OCI-LY1 (cell line): ENCODE results near the gene DNAH7.

Source experiments
- H2AFZ ChIP-seq: fragments of 200-600 bp; sonication (generic), shearing (Covaris generic); 2 replicates; pipeline ENCODE4 v1.6.0; 2014; ENCODE audit warnings: antibody characterized with exemption, mild to moderate bottlenecking, low read length
- H3F3A ChIP-seq: fragments of 200-600 bp; sonication (generic), shearing (Covaris generic); 2 replicates; pipeline ENCODE4 v1.6.0; 2014; ENCODE audit warnings: mild to moderate bottlenecking, antibody characterized with exemption, low read length, moderate library complexity; ENCODE audit not compliant: insufficient read depth
- H3K27ac ChIP-seq: fragments of 200-600 bp; sonication (generic); 2 replicates; pipeline ENCODE4 v1.5.1; 2014; ENCODE audit warnings: low read length, mixed run types, mild to moderate bottlenecking, low read depth; ENCODE audit not compliant: poor library complexity, severe bottlenecking
- H3K27me3 ChIP-seq: fragments of 200-600 bp; sonication (generic); 2 replicates; pipeline ENCODE4 v1.6.0; 2014; ENCODE audit warnings: antibody characterized with exemption, mild to moderate bottlenecking, low read length, moderate library complexity; ENCODE audit not compliant: insufficient read depth
- H3K36me3 ChIP-seq: fragments of 200-600 bp; sonication (generic); 2 replicates; pipeline ENCODE4 v1.6.1; 2014; ENCODE audit warnings: mild to moderate bottlenecking, antibody characterized with exemption, low read length, moderate library complexity, mixed read lengths; ENCODE audit not compliant: insufficient read depth
- H3K4me1 ChIP-seq: fragments of 200-600 bp; sonication (generic); 2 replicates; pipeline ENCODE4 v1.5.1; 2014; ENCODE audit warnings: mild to moderate bottlenecking, low read length, moderate library complexity; ENCODE audit not compliant: insufficient read depth, severe bottlenecking
- H3K4me2 ChIP-seq: fragments of 200-600 bp; sonication (generic), shearing (Covaris generic); 2 replicates; pipeline ENCODE4 v1.6.1; 2014; ENCODE audit warnings: low read length
- H3K4me3 ChIP-seq: fragments of 200-600 bp; sonication (generic); 2 replicates; pipeline ENCODE4 v1.5.1; 2014; ENCODE audit warnings: low read length, low read depth, mild to moderate bottlenecking, mixed read lengths; ENCODE audit not compliant: poor library complexity, severe bottlenecking
- H3K79me2 ChIP-seq: fragments of 200-600 bp; shearing (Covaris generic); 2 replicates; pipeline ENCODE4 v1.6.1; 2016; ENCODE audit warnings: mixed run types, low read length, mixed read lengths; ENCODE audit not compliant: insufficient read depth
- H3K9ac ChIP-seq: fragments of 200-600 bp; sonication (generic), shearing (Covaris generic); 2 replicates; pipeline ENCODE4 v1.6.1; 2014; ENCODE audit warnings: mild to moderate bottlenecking, low read length, mixed read lengths
- H3K9me2 ChIP-seq: fragments of 200-600 bp; sonication (generic), shearing (Covaris generic); 2 replicates; pipeline ENCODE4 v1.6.1; 2014; ENCODE audit warnings: low read depth, mild to moderate bottlenecking, low read length, mixed read lengths
- H3K9me3 ChIP-seq: fragments of 200-600 bp; shearing (Covaris generic); 2 replicates; pipeline ENCODE4 v1.6.1; 2014; ENCODE audit warnings: low read length, mixed read lengths
- H4K20me1 ChIP-seq: fragments of 200-600 bp; sonication (generic), shearing (Covaris generic); 2 replicates; pipeline ENCODE4 v1.6.0; 2016; ENCODE audit warnings: mild to moderate bottlenecking, low read length; ENCODE audit not compliant: insufficient read depth
- CTCF ChIP-seq: fragments of 200-600 bp; sonication (generic), shearing (Covaris generic); IDR thresholded peaks from 2 replicates; pipeline ENCODE4 v1.5.1; 2017; ENCODE audit warnings: mild to moderate bottlenecking, antibody characterized with exemption, low read length, moderate library complexity, mixed read lengths
- EZH2 ChIP-seq: fragments of 200-600 bp; sonication (generic), shearing (Covaris generic); IDR thresholded peaks from 2 replicates; pipeline ENCODE4 v1.8.0; 2017; ENCODE audit warnings: borderline replicate concordance, mixed run types, mild to moderate bottlenecking, antibody characterized with exemption, low read length, moderate library complexity, mixed read lengths

DNAH7 gene

DNA sequence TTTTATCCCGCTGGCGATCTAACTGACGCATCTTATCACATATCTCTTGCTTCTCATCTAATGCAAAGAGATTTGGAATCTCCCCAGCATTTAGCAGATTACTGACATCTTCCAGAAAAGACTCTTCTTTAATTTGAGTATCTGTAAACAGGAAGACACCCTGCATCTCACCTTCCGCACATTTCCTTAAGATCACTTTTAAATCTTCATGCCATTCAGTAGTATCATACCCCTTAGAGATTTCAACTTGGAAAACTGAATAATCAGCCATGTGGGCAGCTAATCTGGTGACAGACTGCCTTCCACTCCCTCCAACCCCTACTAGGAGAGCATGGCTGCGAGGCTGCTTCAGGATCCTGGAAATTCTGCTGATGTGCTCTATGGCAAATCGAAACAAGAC lies 204.3 kb downstream of the DNAH7 start:
- TF ChIP-seq CTCF (no peak), EZH2 (no peak)
- H3F3A ChIP-seq = no peaks in the 10 kb centered on the region
- no peaks in the 10 kb centered on the region for H3K4me1 ChIP-seq
- no peaks in the 10 kb centered on the region for H3K27me3 ChIP-seq
- no peak overlapping the region for H3K4me3 ChIP-seq
- H3K36me3 ChIP-seq = no peaks in the 10 kb centered on the region
- H3K27ac ChIP-seq = no peak overlapping the region
- no peaks in the 10 kb centered on the region for H4K20me1 ChIP-seq
- H3K79me2 ChIP-seq = no peaks in the 10 kb centered on the region
- H3K4me2 ChIP-seq = no peak overlapping the region
- no peaks in the 10 kb centered on the region for H3K9me3 ChIP-seq
- H3K9me2 ChIP-seq = no peaks in the 10 kb centered on the region
- no peak overlapping the region for H2AFZ ChIP-seq
- H3K9ac ChIP-seq = no peak overlapping the region

GRCh38 chr2:195863564-195863963 lies 205.1 kb downstream of the DNAH7 start:
- no peaks in the 10 kb centered on the region for H3K36me3 ChIP-seq
- H3K9ac ChIP-seq = no peak overlapping the region
- TF ChIP-seq EZH2 = no peak
- no peak for TF ChIP-seq CTCF
- H3K79me2 ChIP-seq = no peaks in the 10 kb centered on the region
- no peak overlapping the region for H3K4me2 ChIP-seq
- H2AFZ ChIP-seq = no peak overlapping the region
- no peaks in the 10 kb centered on the region for H3K27me3 ChIP-seq
- no peaks in the 10 kb centered on the region for H3K4me1 ChIP-seq
- H3K9me3 ChIP-seq = no peaks in the 10 kb centered on the region
- H3K9me2 ChIP-seq = no peaks in the 10 kb centered on the region
- no peaks in the 10 kb centered on the region for H4K20me1 ChIP-seq
- H3F3A ChIP-seq = no peaks in the 10 kb centered on the region
- no peak overlapping the region for H3K27ac ChIP-seq
- no peak overlapping the region for H3K4me3 ChIP-seq

- H3K9me2 ChIP-seq = no peaks in the 10 kb centered on the region
- H3K27ac ChIP-seq = no peak overlapping the region
- H3K79me2 ChIP-seq = no peaks in the 10 kb centered on the region
- no peak overlapping the region for H3K4me3 ChIP-seq
- no peak overlapping the region for H3K4me2 ChIP-seq
- no peaks in the 10 kb centered on the region for H3K36me3 ChIP-seq
- H3K9ac ChIP-seq = no peak overlapping the region
- TF ChIP-seq CTCF (no peak), EZH2 (no peak)
- H4K20me1 ChIP-seq = no peaks in the 10 kb centered on the region
- H2AFZ ChIP-seq = no peak overlapping the region
- no peaks in the 10 kb centered on the region for H3K9me3 ChIP-seq
- no peaks in the 10 kb centered on the region for H3K4me1 ChIP-seq
- H3K27me3 ChIP-seq = no peaks in the 10 kb centered on the region
- no peaks in the 10 kb centered on the region for H3F3A ChIP-seq
These were observed 205.5 kb downstream of the DNAH7 start for GRCh38 chr2:195863121-195863520.
